Neuronal stem cell (in vitro differentiated cells): ENCODE measurements around the gene PFKP.
A peak's percentile ranks its signal among the peaks of the same experiment; 100 is the strongest.

Experiments
- DNase-seq: peaks from one replicate; pipeline ENCODE4 v3.0.0-alpha.2; 2013; ENCODE audit warnings: low spot score
- H2AFZ ChIP-seq: one replicate; pipeline ENCODE4 v1.6.1; 2013; ENCODE audit warnings: mild to moderate bottlenecking, low read length, inconsistent platforms
- H2AK5ac ChIP-seq: 2 replicates; pipeline ENCODE4 v1.6.1; 2013; ENCODE audit warnings: low read depth, mild to moderate bottlenecking, inconsistent platforms, low read length, moderate library complexity, mixed read lengths
- H2BK120ac ChIP-seq: 2 replicates; pipeline ENCODE4 v1.6.1; 2013; ENCODE audit warnings: low read depth, mild to moderate bottlenecking, inconsistent platforms, low read length, moderate library complexity, mixed read lengths
- H2BK12ac ChIP-seq: one replicate; pipeline ENCODE4 v1.6.1; 2013; ENCODE audit warnings: low read length, inconsistent platforms
- H2BK15ac ChIP-seq: 2 replicates; pipeline ENCODE4 v1.6.1; 2013; ENCODE audit warnings: mild to moderate bottlenecking, low read length, inconsistent platforms, mixed read lengths
- H2BK5ac ChIP-seq: one replicate; pipeline ENCODE4 v1.6.1; 2013; ENCODE audit warnings: inconsistent platforms, mild to moderate bottlenecking, low read length, moderate library complexity
- H3K14ac ChIP-seq: one replicate; pipeline ENCODE4 v1.6.1; 2013; ENCODE audit warnings: low read length, inconsistent platforms
- H3K18ac ChIP-seq: 2 replicates; pipeline ENCODE4 v1.6.1; 2013; ENCODE audit warnings: low read length, inconsistent platforms
- H3K23ac ChIP-seq: 2 replicates; pipeline ENCODE4 v1.6.1; 2013; ENCODE audit warnings: low read depth, mild to moderate bottlenecking, mixed read lengths, low read length, inconsistent platforms; ENCODE audit not compliant: poor library complexity
- H3K27ac ChIP-seq: replicated peaks from 3 replicates; pipeline ENCODE4 v1.5.1; 2013; ENCODE audit warnings: low read length, inconsistent platforms
- H3K27me3 ChIP-seq, 3 experiments: 2 replicates each; pipeline ENCODE4 v1.6.1; 2013; ENCODE audit warnings: low read length in 3 of 3, mild to moderate bottlenecking in 2 of 3, inconsistent platforms in 1 of 3, low read depth in 1 of 3, mixed read lengths in 1 of 3, moderate library complexity in 1 of 3; ENCODE audit not compliant: control insufficient read depth in 3 of 3, insufficient read depth in 3 of 3
- H3K36me3 ChIP-seq, 2 donors: replicated peaks in 1 of 2; 2 replicates each; pipeline ENCODE4 v1.6.1; 2013; ENCODE audit warnings: low read length in 2 of 2; ENCODE audit not compliant: control insufficient read depth in 2 of 2, insufficient read depth in 2 of 2
- H3K4ac ChIP-seq: 2 replicates; pipeline ENCODE4 v1.6.1; 2013; ENCODE audit warnings: inconsistent platforms, mild to moderate bottlenecking, low read length, moderate library complexity
- H3K4me1 ChIP-seq, 2 donors: 1 replicate in 1 of 2; 2 replicates in 1 of 2; pipeline ENCODE4 v1.6.1; 2013; ENCODE audit warnings: low read length in 2 of 2, low read depth in 1 of 2; ENCODE audit not compliant: control insufficient read depth in 2 of 2, insufficient read depth in 1 of 2
- H3K4me2 ChIP-seq: one replicate; pipeline ENCODE4 v1.6.1; 2013; ENCODE audit warnings: mild to moderate bottlenecking, low read length, inconsistent platforms; ENCODE audit not compliant: insufficient read depth, poor library complexity, severe bottlenecking
- H3K4me3 ChIP-seq, 2 donors: 2 replicates each; pipeline ENCODE4 v1.5.1; 2013; ENCODE audit warnings: low read length in 2 of 2, mild to moderate bottlenecking in 2 of 2, inconsistent platforms in 1 of 2, moderate library complexity in 1 of 2
- H3K79me1 ChIP-seq: one replicate; pipeline ENCODE4 v1.6.1; 2013; ENCODE audit warnings: low read depth, mild to moderate bottlenecking, inconsistent platforms, low read length, moderate library complexity
- H3K9ac ChIP-seq: one replicate; pipeline ENCODE4 v1.6.1; 2013; ENCODE audit warnings: mild to moderate bottlenecking, low read depth, low read length, inconsistent platforms; ENCODE audit not compliant: poor library complexity
- H3K9me3 ChIP-seq, 2 donors: replicated peaks in 1 of 2; 2 replicates each; pipeline versions ENCODE3 to v1.6.1; 2013; ENCODE audit warnings: low read length in 2 of 2, mild to moderate bottlenecking in 2 of 2, inconsistent platforms in 1 of 2, low read depth in 1 of 2, mixed read lengths in 1 of 2, moderate library complexity in 1 of 2; ENCODE audit not compliant: control insufficient read depth in 2 of 2, insufficient read depth in 1 of 2
- H4K8ac ChIP-seq: one replicate; pipeline ENCODE4 v1.6.1; 2013; ENCODE audit warnings: low read depth, mild to moderate bottlenecking, inconsistent platforms, low read length, moderate library complexity
- H4K91ac ChIP-seq: one replicate; pipeline ENCODE4 v1.6.1; 2013; ENCODE audit warnings: low read length, low read depth, mild to moderate bottlenecking, inconsistent platforms; ENCODE audit not compliant: poor library complexity
- WGBS, 2 donors: extraction: QIAGEN DNeasy Blood & Tissue Kit; methylation state at CpG; one replicate each; pipeline ENCODE4 v1.1.7; 2013; ENCODE audit warnings: missing lambda C conversion rate in 2 of 2, mixed read lengths in 1 of 2; ENCODE audit not compliant: insufficient read length in 2 of 2, insufficient replicate concordance in 1 of 2; ENCODE audit errors: extremely low coverage in 2 of 2; 5-methylcytosine and 5-hydroxymethylcytosine counted together

Gene PFKP

DNA sequence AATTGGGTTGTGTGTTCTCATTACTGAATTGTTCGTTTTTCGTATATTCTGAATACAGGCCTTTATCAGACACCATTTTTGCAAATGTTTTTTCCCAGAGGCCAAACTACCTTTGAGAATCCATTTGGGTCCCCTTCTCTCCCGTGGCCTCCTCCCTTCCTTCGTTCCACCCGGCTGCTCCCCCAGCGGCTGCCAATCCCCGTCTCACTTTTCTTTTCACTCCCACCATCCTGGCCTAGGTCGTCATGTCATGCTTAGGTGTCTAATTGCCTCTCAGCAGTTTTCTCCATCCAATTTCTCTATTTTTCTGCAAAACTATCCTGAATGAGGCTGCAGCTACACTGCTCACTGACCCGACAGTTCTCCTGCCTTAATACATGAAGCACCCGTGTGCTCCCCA lies 87.3 kb downstream of the PFKP start:
- DNase-seq, result no peak
- Histone ChIP-seq H3K14ac (no peak overlapping the region), H3K4me2 (no peak overlapping the region), H3K18ac (no peak overlapping the region), H2BK120ac (no peak overlapping the region), H2BK15ac (no peak overlapping the region), H3K27ac (no peak overlapping the region), H3K4me3 (no peak overlapping the region), H3K9me3 (no peaks in the 10 kb centered on the region), H2BK5ac (no peak overlapping the region), H4K8ac (no peak overlapping the region), H3K23ac (no peak overlapping the region), H3K4me1 (no peaks in the 10 kb centered on the region), H2BK12ac (no peak overlapping the region), H3K27me3 (no peaks in the 10 kb centered on the region), H3K79me1 (no peaks in the 10 kb centered on the region), H3K9ac (no peak overlapping the region), H4K91ac (no peak overlapping the region), H3K36me3 (peaks cover 22 to 95% of the 10 kb centered on the region in 2 donors), H2AFZ (no peak overlapping the region), H2AK5ac (no peak overlapping the region), H3K4ac (no peak overlapping the region)
- WGBS, 2 donors, result no CpG with 5 or more reads among the region's 10 CpGs

DNA sequence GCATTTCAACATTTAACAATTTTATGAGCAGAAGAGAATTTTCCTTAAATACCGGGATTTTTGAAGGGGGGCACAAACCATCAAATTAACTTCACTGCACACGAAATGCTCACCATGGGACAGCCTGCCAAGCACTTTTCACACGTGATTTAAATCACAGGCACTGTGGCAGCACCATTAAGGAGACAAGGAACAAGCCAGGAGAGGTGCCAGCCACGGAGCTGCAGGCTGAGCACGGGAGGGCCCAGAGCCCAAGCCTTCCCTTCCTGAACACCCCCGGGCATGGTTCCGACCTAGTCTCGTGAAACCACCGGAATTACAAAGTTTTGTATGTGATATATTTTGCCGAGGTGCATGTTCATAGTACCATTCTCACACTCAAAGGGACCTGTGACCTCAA lies 91.8 kb downstream of the PFKP start:
- H3K4me3 ChIP-seq, result no peak overlapping the region
- no peak overlapping the region for H4K91ac ChIP-seq
- no peak overlapping the region for H2AK5ac ChIP-seq
- no peak overlapping the region for H2BK15ac ChIP-seq
- no peak overlapping the region for H4K8ac ChIP-seq
- H2BK120ac ChIP-seq, result no peak overlapping the region
- no peak overlapping the region for H3K23ac ChIP-seq
- H3K27ac ChIP-seq, result no peak overlapping the region
- peaks cover 24 to 96% of the 10 kb centered on the region in 2 donors for H3K36me3 ChIP-seq
- no peak overlapping the region for H3K4ac ChIP-seq
- no peaks in the 10 kb centered on the region for H3K4me1 ChIP-seq
- H2AFZ ChIP-seq, result no peak overlapping the region
- no peak overlapping the region for H2BK5ac ChIP-seq
- H3K14ac ChIP-seq, result no peak overlapping the region
- no peak overlapping the region for H3K4me2 ChIP-seq
- H2BK12ac ChIP-seq, result no peak overlapping the region
- H3K9ac ChIP-seq, result no peak overlapping the region
- no peak for DNase-seq
- peaks cover 0 to 2% of the 10 kb centered on the region in 2 donors for H3K9me3 ChIP-seq
- no peaks in the 10 kb centered on the region for H3K27me3 ChIP-seq
- no peaks in the 10 kb centered on the region for H3K79me1 ChIP-seq
- no peak overlapping the region for H3K18ac ChIP-seq
- WGBS, 2 donors, result no CpG with 5 or more reads among the region's 10 CpGs

DNA sequence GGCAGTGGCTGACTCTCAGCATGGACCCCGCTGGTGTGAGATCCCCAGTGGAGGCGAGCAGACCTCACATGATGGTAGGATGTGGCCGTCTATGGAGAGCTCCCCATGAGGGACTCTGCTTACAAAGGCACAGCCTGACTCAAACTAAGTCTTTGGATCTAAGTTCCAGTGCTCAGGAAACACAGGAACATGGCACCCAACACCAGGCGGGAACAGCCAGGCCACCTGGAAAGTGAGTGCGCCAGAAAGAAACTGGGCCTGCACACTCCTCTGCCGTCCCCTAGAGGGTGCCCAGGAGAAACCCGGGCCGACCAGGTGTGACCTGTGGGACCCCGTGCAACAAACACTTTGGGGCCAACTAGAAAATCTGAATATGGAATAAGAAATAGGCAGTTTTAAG lies 95.2 kb downstream of the PFKP start:
- WGBS, 2 donors, result no CpG with 5 or more reads among the region's 9 CpGs
- Histone ChIP-seq H4K8ac (no peak overlapping the region), H3K36me3 (peaks cover 26 to 97% of the 10 kb centered on the region in 2 donors)

DNA sequence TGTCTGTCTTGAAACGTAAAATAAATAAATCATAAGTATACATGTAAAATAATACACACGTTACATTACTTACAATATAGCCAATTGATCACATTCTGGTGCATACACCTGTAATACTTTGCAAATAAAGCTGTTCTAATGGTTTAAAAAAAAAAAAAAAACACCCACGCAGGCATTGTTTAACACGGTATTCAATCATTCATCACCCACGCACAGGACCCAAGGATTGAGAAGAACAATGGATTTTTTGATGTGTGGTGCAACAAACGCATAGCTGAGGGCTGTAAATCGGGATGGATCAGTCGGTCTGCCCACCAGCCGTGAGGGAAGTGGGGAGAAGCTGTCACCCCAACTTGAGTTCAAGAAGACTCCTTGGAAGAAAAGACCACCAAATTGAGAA lies 96.5 kb downstream of the PFKP start:
- Histone ChIP-seq H4K91ac (no peak overlapping the region), H3K23ac (no peak overlapping the region), H2BK120ac (no peak overlapping the region), H2AFZ (no peak overlapping the region), H2AK5ac (no peak overlapping the region), H3K9me3 (peaks cover 0 to 2% of the 10 kb centered on the region in 2 donors), H3K9ac (no peak overlapping the region), H3K4me2 (no peak overlapping the region), H3K27me3 (no peaks in the 10 kb centered on the region), H2BK15ac (no peak overlapping the region), H2BK5ac (no peak overlapping the region), H3K79me1 (no peaks in the 10 kb centered on the region), H3K14ac (no peak overlapping the region), H3K4me3 (no peak overlapping the region), H3K4ac (no peak overlapping the region), H3K4me1 (no peaks in the 10 kb centered on the region), H3K36me3 (peaks cover 26 to 97% of the 10 kb centered on the region in 2 donors), H4K8ac (no peak overlapping the region), H2BK12ac (no peak overlapping the region), H3K27ac (no peak overlapping the region), H3K18ac (no peak overlapping the region)
- DNase-seq, result no peak
- no CpG with 5 or more reads among the region's 9 CpGs for WGBS, 2 donors

More for the DNA sequence above, 95.2 kb downstream of the PFKP start:
- H3K4me1 ChIP-seq, result no peaks in the 10 kb centered on the region
- peaks cover 0 to 2% of the 10 kb centered on the region in 2 donors for H3K9me3 ChIP-seq
- H4K91ac ChIP-seq, result no peak overlapping the region
- no peak overlapping the region for H2AFZ ChIP-seq
- no peak overlapping the region for H3K9ac ChIP-seq
- H3K27ac ChIP-seq, result no peak overlapping the region
- no peaks in the 10 kb centered on the region for H3K79me1 ChIP-seq
- H3K18ac ChIP-seq, result no peak overlapping the region
- H2AK5ac ChIP-seq, result no peak overlapping the region
- peak overlapping the region; percentile 25 for H3K23ac ChIP-seq
- H2BK5ac ChIP-seq, result no peak overlapping the region
- no peaks in the 10 kb centered on the region for H3K27me3 ChIP-seq
- H2BK12ac ChIP-seq, result no peak overlapping the region
- no peak overlapping the region for H2BK15ac ChIP-seq
- no peak overlapping the region for H3K14ac ChIP-seq
- H2BK120ac ChIP-seq, result no peak overlapping the region
- DNase-seq, result no peak
- no peak overlapping the region for H3K4me2 ChIP-seq
- H3K4ac ChIP-seq, result no peak overlapping the region
- H3K4me3 ChIP-seq, result no peak overlapping the region
